Measurements from ENCODE around the gene PPA1.
"Not testable (repeated sequence)": the region's sequence is repeated elsewhere in the genome, so short reads cannot be mapped to it uniquely, and the experiment has no call there.

PPA1 gene

GRCh38 chr10:70260259-70260658 is 27.0 kb upstream of the PPA1 start:
- peaks cover 17% of the 10 kb centered on the region for H3K27me3 Mint-ChIP-seq (ENCODE audit: low read depth)
- no peaks in the 10 kb centered on the region for H3K36me3 Mint-ChIP-seq (ENCODE audit: low read depth)
- H3K9me3 Mint-ChIP-seq = peaks cover 3% of the 10 kb centered on the region
- no peak for TF ChIP-seq CTCF (IDR thresholded peaks at IDR 0.05; ENCODE audit: unreplicated experiment in 3 of 3)
- no peaks in the 10 kb centered on the region for H3K4me1 Mint-ChIP-seq
- H3K4me3 Mint-ChIP-seq = no peak overlapping the region
- H3K27ac Mint-ChIP-seq = no peak overlapping the region

GRCh38 chr10:70258216-70258615 is 25.0 kb upstream of the PPA1 start:
- no peaks in the 10 kb centered on the region for H3K36me3 Mint-ChIP-seq (ENCODE audit: low read depth)
- peaks cover 7% of the 10 kb centered on the region for H3K27me3 Mint-ChIP-seq (ENCODE audit: low read depth)
- H3K4me1 Mint-ChIP-seq = no peaks in the 10 kb centered on the region
- no peak overlapping the region for H3K4me3 Mint-ChIP-seq
- H3K9me3 Mint-ChIP-seq = peaks cover 3% of the 10 kb centered on the region
- peak overlapping the region in 1 of 3 experiments; percentile 76 for H3K27ac Mint-ChIP-seq
- TF ChIP-seq CTCF (IDR thresholded peaks at IDR 0.05; ENCODE audit: unreplicated experiment in 3 of 3) = no peak

- H3K4me3 Mint-ChIP-seq; H3K27me3 Mint-ChIP-seq (ENCODE audit: low read depth); H3K36me3 Mint-ChIP-seq (ENCODE audit: low read depth); H3K9me3 Mint-ChIP-seq; H3K4me1 Mint-ChIP-seq: not testable (repeated sequence)
- peak overlapping the region in 2 of 3 experiments; percentile 64 to 76 for H3K27ac Mint-ChIP-seq
Observed at GRCh38 chr10:70257816-70258215, 24.6 kb upstream of the PPA1 start.

- no peaks in the 10 kb centered on the region for H3K4me1 Mint-ChIP-seq
- no peaks in the 10 kb centered on the region for H3K36me3 Mint-ChIP-seq (ENCODE audit: low read depth)
- no peak overlapping the region for H3K4me3 Mint-ChIP-seq
- H3K9me3 Mint-ChIP-seq = peaks cover 3% of the 10 kb centered on the region
- H3K27ac Mint-ChIP-seq = no peak overlapping the region
- H3K27me3 Mint-ChIP-seq (ENCODE audit: low read depth) = peaks cover 15% of the 10 kb centered on the region
- TF ChIP-seq CTCF (IDR thresholded peaks at IDR 0.05; ENCODE audit: unreplicated experiment in 3 of 3) = no peak
Observed at GRCh38 chr10:70256463-70256862, 23.2 kb upstream of the PPA1 start.

GRCh38 chr10:70255329-70256299 is 22.4 kb upstream of the PPA1 start:
- TF ChIP-seq CTCF (IDR thresholded peaks at IDR 0.05; ENCODE audit: unreplicated experiment in 3 of 3) = no peak
- Mint-ChIP-seq H3K27me3 (ENCODE audit: low read depth) (peaks cover 19% of the 10 kb centered on the region), H3K4me3 (no peak overlapping the region)

GRCh38 chr10:70254778-70255328 is 21.6 kb upstream of the PPA1 start:
- no peaks in the 10 kb centered on the region for H3K4me1 Mint-ChIP-seq
- TF ChIP-seq CTCF (IDR thresholded peaks at IDR 0.05; ENCODE audit: unreplicated experiment in 3 of 3) = no peak
- H3K27ac Mint-ChIP-seq = no peak overlapping the region
- H3K4me3 Mint-ChIP-seq = no peak overlapping the region
- H3K27me3 Mint-ChIP-seq (ENCODE audit: low read depth) = peaks cover 19% of the 10 kb centered on the region
- H3K36me3 Mint-ChIP-seq (ENCODE audit: low read depth) = no peaks in the 10 kb centered on the region
- no peaks in the 10 kb centered on the region for H3K9me3 Mint-ChIP-seq

More at GRCh38 chr10:70255329-70256299, 22.4 kb upstream of the PPA1 start:
- no peaks in the 10 kb centered on the region for H3K9me3 Mint-ChIP-seq
- H3K4me1 Mint-ChIP-seq = no peaks in the 10 kb centered on the region
- H3K36me3 Mint-ChIP-seq (ENCODE audit: low read depth) = no peaks in the 10 kb centered on the region
- no peak overlapping the region for H3K27ac Mint-ChIP-seq
